GM12878 (cell line): ENCODE measurements around the gene LSM5. TPM values are rescaled to one million over a fixed set of nuclear protein-coding genes. Genes with fewer than 3 reads are reported as not detected.

Experiments
- ATAC-seq: fragments of 200-7000 bp; cut with Tn5 transposase; 3 replicates; pipeline ENCODE4 v1.9.1; 2020; ENCODE audit warnings: mild to moderate bottlenecking, moderate library complexity
- Bru-seq: library from RNA; stranded (reverse); fragments of 400-500 nt; gene quantifications from one replicate; lab custom pipeline; 2021; lab: Mats Ljungman, UMichigan
- BruChase-seq, 2 experiments: library from RNA; stranded (reverse); fragments of 400-500 nt; gene quantifications; one replicate each; lab custom pipeline; 2021; lab: Mats Ljungman, UMichigan
- BruUV-seq: library from RNA; stranded (reverse); fragments of 400-500 nt; replicated peaks from 2 replicates; lab custom pipeline; 2021; lab: Mats Ljungman, UMichigan
- CTCF ChIA-PET: fragments of 300-600 bp; sonication (Branson Sonifier 250); formaldehyde crosslinking; extraction: SDS; loops from one replicate; lab custom pipeline; 2021; ENCODE audit warnings: inconsistent platforms; lab: Yijun Ruan, JAX
- POLR2A ChIA-PET: fragments of 350-600 bp; formaldehyde crosslinking; extraction: SDS; loops from one replicate; lab custom pipeline; 2021; ENCODE audit warnings: inconsistent platforms; lab: Charles Lee
- RAD21 ChIA-PET: fragments of 300-600 bp; sonication (Branson Sonifier 250); formaldehyde crosslinking; loops from one replicate; lab custom pipeline; 2023; ENCODE audit warnings: antibody characterized with exemption; ENCODE audit not compliant: unreplicated experiment; lab: Charles Lee
- SMC1A ChIA-PET: fragments of 300-600 bp; sonication (Branson Sonifier 250); formaldehyde crosslinking; loops from one replicate; lab custom pipeline; 2023; ENCODE audit not compliant: unreplicated experiment, uncharacterized antibody; lab: Charles Lee
- DNase-seq: peaks from one replicate; pipeline ENCODE4 v3.0.0-alpha.2; 2011; ENCODE audit warnings: low read depth, low spot score
- FAIRE-seq: peaks from 3 replicates; lab custom pipeline; 2011; peaks lifted over from hg19 to GRCh38; lab: Jason Lieb, UNC
- H2AFZ ChIP-seq: 2 replicates; pipeline ENCODE4 v1.6.0; 2011; ENCODE audit warnings: low read depth, low read length, control low read depth; ENCODE audit not compliant: control insufficient read depth
- H3K27ac ChIP-seq: 2 replicates; pipeline ENCODE4 v1.5.1; 2011; ENCODE audit warnings: control low read depth; ENCODE audit not compliant: control insufficient read depth, insufficient read depth
- H3K27me3 ChIP-seq, 2 experiments: replicated peaks in 1 of 2; 2 replicates each; pipeline versions ENCODE4 v1.6.0 to v1.6.1; 2011; ENCODE audit warnings: low read length in 1 of 2; ENCODE audit not compliant: control insufficient read depth in 2 of 2, insufficient read depth in 2 of 2
- H3K36me3 ChIP-seq, 2 experiments: 2 replicates each; pipeline ENCODE4 v1.5.1; 2011; ENCODE audit warnings: low read length in 1 of 2; ENCODE audit not compliant: control insufficient read depth in 2 of 2, insufficient read depth in 2 of 2
- H3K4me1 ChIP-seq: 2 replicates; pipeline ENCODE4 v1.6.1; 2011; ENCODE audit warnings: mild to moderate bottlenecking, low read length, moderate library complexity, mixed read lengths; ENCODE audit not compliant: control insufficient read depth, insufficient read depth
- H3K4me2 ChIP-seq: 2 replicates; pipeline ENCODE4 v1.6.0; 2011; ENCODE audit warnings: control low read depth; ENCODE audit not compliant: control insufficient read depth, insufficient read depth
- H3K4me3 ChIP-seq: fragments of 200-600 bp; sonication (generic); 2 replicates; pipeline ENCODE4 v1.5.1; 2016
- H3K79me2 ChIP-seq: 2 replicates; pipeline ENCODE4 v1.6.0; 2011; ENCODE audit warnings: low read length; ENCODE audit not compliant: control insufficient read depth, insufficient read depth
- H3K9ac ChIP-seq: 2 replicates; pipeline ENCODE4 v1.8.0; 2011; ENCODE audit warnings: low read length, control low read depth, mixed read lengths; ENCODE audit not compliant: control insufficient read depth, insufficient read depth
- H3K9me3 ChIP-seq: replicated peaks from 3 replicates; pipeline ENCODE4 v1.5.1; 2011; ENCODE audit warnings: mild to moderate bottlenecking, low read length; ENCODE audit not compliant: control insufficient read depth, insufficient read depth
- H4K20me1 ChIP-seq: 2 replicates; pipeline ENCODE4 v1.6.0; 2011; ENCODE audit not compliant: control insufficient read depth, insufficient read depth
- BMI1 ChIP-seq: fragments of 450-650 bp; IDR thresholded peaks from 2 replicates; pipeline ENCODE4 v1.6.1; 2016; ENCODE audit warnings: mild to moderate bottlenecking, moderate library complexity, borderline replicate concordance
- EED ChIP-seq: sonication (generic); IDR thresholded peaks from 2 replicates; pipeline ENCODE4 v1.6.1; 2016; ENCODE audit warnings: antibody characterized with exemption, low read depth
- EZH2 ChIP-seq: IDR thresholded peaks from 2 replicates; pipeline ENCODE4 v1.6.1; 2012; ENCODE audit warnings: low read depth, mild to moderate bottlenecking, control low read depth, inconsistent platforms, low read length, borderline replicate concordance; ENCODE audit not compliant: control insufficient read depth
- HDAC2 ChIP-seq: fragments of 200-600 bp; sonication (generic); IDR thresholded peaks from 2 replicates; pipeline ENCODE4 v1.6.1; 2017
- KDM1A ChIP-seq: fragments of 200-600 bp; sonication (generic); IDR thresholded peaks from 2 replicates; pipeline ENCODE4 v1.6.1; 2016; ENCODE audit warnings: borderline replicate concordance
- MYC ChIP-seq: IDR thresholded peaks from 2 replicates; pipeline ENCODE4 v1.6.1; 2011; ENCODE audit warnings: mild to moderate bottlenecking, low read length, moderate library complexity, inconsistent platforms; ENCODE audit not compliant: insufficient read depth, insufficient replicate concordance, insufficient read length, severe bottlenecking
- NFXL1 ChIP-seq: fragments of 450-650 bp; IDR thresholded peaks from 2 replicates; pipeline ENCODE4 v1.6.1; 2017; ENCODE audit warnings: antibody characterized with exemption, mild to moderate bottlenecking, borderline replicate concordance
- RAD51 ChIP-seq: fragments of 450-650 bp; IDR thresholded peaks from 2 replicates; pipeline ENCODE4 v1.6.1; 2016; ENCODE audit warnings: moderate library complexity, mild to moderate bottlenecking, inconsistent platforms
- ZNF274 ChIP-seq: IDR thresholded peaks from one replicate; pipeline ENCODE4 v1.8.0; 2011; ENCODE audit not compliant: insufficient read length, insufficient read depth
- WGBS: methylation state at CpG from one replicate; pipeline ENCODE4 v1.1.6; 2016; ENCODE audit warnings: low lambda C conversion rate; ENCODE audit not compliant: insufficient replicate concordance, insufficient coverage; ENCODE audit errors: missing lambda C conversion rate; 5-methylcytosine and 5-hydroxymethylcytosine counted together
- in situ Hi-C: fragments of 300-500 bp; cut with MboI; formaldehyde crosslinking; loops from 9 replicates; pipeline ENCODE4 v1.14.3; 2018; ENCODE audit warnings: mixed read lengths
- intact Hi-C: fragments of 100-400 bp; cut with micrococcal nuclease; formaldehyde crosslinking; loops from one replicate; pipeline ENCODE4 v1.14.2; 2022; ENCODE audit not compliant: unreplicated experiment
- long read RNA-seq, 2 experiments: library from polyadenylated mRNA; unstranded; transcript quantifications; one replicate each; pipeline ENCODE4 v2.0.0, GENCODE V29; 2019 to 2020
- polyA minus RNA-seq, 3 experiments: library from RNA; depleted of rRNA, polyadenylated mRNA; stranded (reverse); fragments of >200 nt; gene quantifications; 2 replicates each; pipeline ENCODE4 v1.2.3, GENCODE V29; 2011
- polyA plus RNA-seq, 11 experiments: library from polyadenylated mRNA; depleted of rRNA in 4 of 11; unstranded in 6 of 11; stranded (reverse) in 5 of 11; fragments of >200 nt; fragmentation: Nextera tagmentation in 4 of 11; fragmentation: Illumina TruSeq in 1 of 11; extraction: Ambion mirVana in 4 of 11; extraction: Trizol in 1 of 11; gene quantifications; 1 replicate in 1 of 11; 2 replicates in 10 of 11; pipeline versions ENCODE4 v1.2.1 to v1.2.3, GENCODE V29; 2011 to 2016; ENCODE audit warnings: inconsistent platforms in 2 of 11, missing spikeins in 2 of 11, low read depth in 1 of 11
- total RNA-seq, 4 experiments: library from RNA; depleted of rRNA in 3 of 4; stranded (reverse); fragments of >200 nt in 3 of 4; fragmentation: Illumina TruSeq in 1 of 4; extraction: Trizol in 1 of 4; gene quantifications; 2 replicates each; pipeline versions ENCODE4 v1.2.1 to v1.2.3, GENCODE V29; 2013 to 2021
- TF ChIP-seq, protein P1 (sequence below): fragments of 450-650 bp; IDR thresholded peaks from 2 replicates; pipeline ENCODE4 v1.6.1; 2017; ENCODE audit warnings: low read depth, mild to moderate bottlenecking, moderate library complexity
- TF ChIP-seq, protein P2 (sequence below): IDR thresholded peaks from 2 replicates; pipeline ENCODE4 v1.6.1; 2012; ENCODE audit warnings: improper control_type of control experiment, low read depth, low read length; ENCODE audit not compliant: insufficient replicate concordance

The LSM5 gene
- 27.2 and 32.2 TPM in 2 replicates for total RNA-seq (2013; cell fraction: nucleolus; rRNA removed)
- total RNA-seq (2014; rRNA removed) (29.4 and 57.3 TPM in 2 replicates), total RNA-seq (2014; rRNA removed; fragmentation: Illumina TruSeq; extraction: Trizol) (75.0 and 76.7 TPM in 2 replicates), total RNA-seq (2021) (88.0 and 91.8 TPM in 2 replicates), polyA plus RNA-seq (2011; rRNA removed) (96.1 and 232 TPM in 2 replicates), polyA plus RNA-seq (2014; fragmentation: Illumina TruSeq; extraction: Trizol) (194 and 262 TPM in 2 replicates), polyA plus RNA-seq (2014; fragmentation: Nextera tagmentation; extraction: Ambion mirVana) (100 to 1,000 TPM; 494 to 538 TPM), polyA plus RNA-seq (2014; rRNA removed) (70.1 and 76.7 TPM in 2 replicates), polyA plus RNA-seq (2016; fragmentation: Nextera tagmentation; extraction: Ambion mirVana) (100 to 1,000 TPM; 435 to 449 TPM), polyA minus RNA-seq (2011; rRNA and poly(A)+ RNA removed) (10.8 and 17.0 TPM in 2 replicates), Bru-seq, nascent RNA (percentile 81 among the genes with signal in this experiment), BruChase-seq, experiment 1, labeled RNA remaining after a 6-hour chase (percentile 84 among the genes with signal in this experiment), BruChase-seq, experiment 2, labeled RNA remaining after a 2-hour chase (percentile 74 among the genes with signal in this experiment)
- polyA plus RNA-seq (2011; ENCODE audit: low read depth), result 325 TPM
- polyA plus RNA-seq (2011; cell fraction: cytosol; rRNA removed), result 12.2 and 21.6 TPM in 2 replicates
- polyA plus RNA-seq (2011; cell fraction: nucleus; rRNA removed), result 14.5 and 21.3 TPM in 2 replicates
- polyA plus RNA-seq (2012), result 73.6 and 109 TPM in 2 replicates
- polyA minus RNA-seq (2011; cell fraction: cytosol; rRNA and poly(A)+ RNA removed), result 5.9 and 9.8 TPM in 2 replicates
- 17.9 and 26.0 TPM in 2 replicates for polyA minus RNA-seq (2011; cell fraction: nucleus; rRNA and poly(A)+ RNA removed)
- long read RNA-seq, experiment 1, transcript LSM5-208 (5 exons, 2,258 nt), result major isoform, 59 of 67 reads
- long read RNA-seq, experiment 1, partial matches to known transcripts, result 1 of 67 reads
- long read RNA-seq, experiment 1, other reads (novel, unspliced or antisense), result 3 of 67 reads
- long read RNA-seq, experiment 2, transcript LSM5-208 (5 exons, 2,258 nt), result major isoform, 268 of 299 reads
- long read RNA-seq, experiment 2, partial matches to known transcripts, result 2 of 299 reads
- long read RNA-seq, experiment 2, other reads (novel, unspliced or antisense), result 21 of 299 reads

DNA sequence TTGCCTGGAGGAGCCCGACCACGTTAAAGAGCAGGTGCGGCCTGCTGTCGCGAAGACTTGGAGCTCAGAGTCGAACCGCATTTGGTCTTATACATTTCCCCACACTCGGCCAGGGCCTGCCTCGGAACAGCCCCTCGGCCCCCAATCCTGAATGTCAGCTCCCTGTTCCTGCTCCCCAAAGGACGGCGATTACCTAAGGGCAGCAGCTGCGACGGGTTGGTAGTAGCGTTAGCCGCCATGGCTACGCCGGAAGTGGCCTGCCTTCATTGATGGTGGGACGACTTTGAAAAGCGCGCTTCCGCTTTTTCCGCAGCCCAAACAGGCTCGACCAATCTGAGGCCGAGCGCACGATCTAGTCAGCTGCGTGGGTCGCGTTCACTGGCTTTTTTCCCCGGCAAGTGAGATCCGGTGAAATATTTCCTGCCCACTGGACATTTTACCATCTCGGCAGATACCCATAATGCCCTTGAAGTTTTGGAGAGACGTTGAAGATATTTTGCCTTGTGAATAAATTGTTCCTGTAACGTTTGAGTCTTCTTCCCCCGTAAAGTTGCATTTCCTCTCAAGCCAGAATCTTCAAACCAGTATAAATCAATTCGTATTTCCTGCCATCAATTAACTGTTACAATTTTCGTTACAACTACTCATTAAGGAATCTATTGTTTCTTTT is at the start of gene LSM5:
LSM5 (minus strand) TSS at position 254 of the 670 bp plus-strand sequence; CDS start at position 239, 15 bp downstream.
- FAIRE-seq (peak; percentile 76), DNase-seq (peak; percentile 80), ATAC-seq (peak; percentile 85)
- peaks cover 15% of the 10 kb centered on the region for H3K79me2 ChIP-seq
- H3K4me3 ChIP-seq, result peak within 1 kb of the TSS; percentile 84
- peak within 1 kb of the TSS; percentile 72 for H3K4me2 ChIP-seq
- ChIA-PET RAD21 (interaction anchor here (1.4 kb wide), 1 partner anchor 356 kb away, joined by 5 read pairs; no protein-coding TSS in a partner anchor), CTCF (interaction anchor here (0.7 to 2.1 kb wide), 6 partner anchors 10 to 587 kb away, joined by 3 to 6 read pairs (median 4); no protein-coding TSS in a partner anchor), SMC1A (interaction anchor here (0.9 to 1.8 kb wide), 3 partner anchors 7 to 25 kb away, joined by 3 to 5 read pairs (median 3); no protein-coding TSS in a partner anchor), POLR2A (interaction anchor here (0.9 kb wide), 1 partner anchor 10 kb away, joined by 3 read pairs; no protein-coding TSS in a partner anchor)
- 3% methylated on average over 38 of the region's 38 CpGs for WGBS
- intact Hi-C loops, result loop anchor here (5.0 to 10.0 kb wide), 4 partner anchors 87 to 572 kb away; partner anchors contain the start of genes KBTBD2 and NT5C3A
- no TSS peak for BruUV-seq
- H2AFZ ChIP-seq, result peak within 1 kb of the TSS; percentile 92
- no peaks in the 10 kb centered on the region for H4K20me1 ChIP-seq
- peaks cover 0 to 5% of the 10 kb centered on the region in 2 experiments; a peak in 1 of 4 replicates for H3K36me3 ChIP-seq
- peak within 1 kb of the TSS; percentile 73 for H3K9ac ChIP-seq
- in situ Hi-C loops, result no loop called here
- H3K27ac ChIP-seq, result peak within 1 kb of the TSS; percentile 85
- no peaks in the 10 kb centered on the region for H3K4me1 ChIP-seq
- H3K9me3 ChIP-seq, result no peaks in the 10 kb centered on the region
- H3K27me3 ChIP-seq, result no peaks in the 10 kb centered on the region
- TF ChIP-seq MYC (peak; percentile 63), NFXL1 (no peak), BMI1 (no peak), ZNF274 (no peak), EED (peak; percentile 37), HDAC2 (no peak), EZH2 (no peak), KDM1A (no peak), RAD51 (peak; percentile 62)
- TF ChIP-seq, protein P1, sequence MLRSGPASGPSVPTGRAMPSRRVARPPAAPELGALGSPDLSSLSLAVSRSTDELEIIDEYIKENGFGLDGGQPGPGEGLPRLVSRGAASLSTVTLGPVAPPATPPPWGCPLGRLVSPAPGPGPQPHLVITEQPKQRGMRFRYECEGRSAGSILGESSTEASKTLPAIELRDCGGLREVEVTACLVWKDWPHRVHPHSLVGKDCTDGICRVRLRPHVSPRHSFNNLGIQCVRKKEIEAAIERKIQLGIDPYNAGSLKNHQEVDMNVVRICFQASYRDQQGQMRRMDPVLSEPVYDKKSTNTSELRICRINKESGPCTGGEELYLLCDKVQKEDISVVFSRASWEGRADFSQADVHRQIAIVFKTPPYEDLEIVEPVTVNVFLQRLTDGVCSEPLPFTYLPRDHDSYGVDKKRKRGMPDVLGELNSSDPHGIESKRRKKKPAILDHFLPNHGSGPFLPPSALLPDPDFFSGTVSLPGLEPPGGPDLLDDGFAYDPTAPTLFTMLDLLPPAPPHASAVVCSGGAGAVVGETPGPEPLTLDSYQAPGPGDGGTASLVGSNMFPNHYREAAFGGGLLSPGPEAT, result peak; percentile 99
- TF ChIP-seq, protein P2, sequence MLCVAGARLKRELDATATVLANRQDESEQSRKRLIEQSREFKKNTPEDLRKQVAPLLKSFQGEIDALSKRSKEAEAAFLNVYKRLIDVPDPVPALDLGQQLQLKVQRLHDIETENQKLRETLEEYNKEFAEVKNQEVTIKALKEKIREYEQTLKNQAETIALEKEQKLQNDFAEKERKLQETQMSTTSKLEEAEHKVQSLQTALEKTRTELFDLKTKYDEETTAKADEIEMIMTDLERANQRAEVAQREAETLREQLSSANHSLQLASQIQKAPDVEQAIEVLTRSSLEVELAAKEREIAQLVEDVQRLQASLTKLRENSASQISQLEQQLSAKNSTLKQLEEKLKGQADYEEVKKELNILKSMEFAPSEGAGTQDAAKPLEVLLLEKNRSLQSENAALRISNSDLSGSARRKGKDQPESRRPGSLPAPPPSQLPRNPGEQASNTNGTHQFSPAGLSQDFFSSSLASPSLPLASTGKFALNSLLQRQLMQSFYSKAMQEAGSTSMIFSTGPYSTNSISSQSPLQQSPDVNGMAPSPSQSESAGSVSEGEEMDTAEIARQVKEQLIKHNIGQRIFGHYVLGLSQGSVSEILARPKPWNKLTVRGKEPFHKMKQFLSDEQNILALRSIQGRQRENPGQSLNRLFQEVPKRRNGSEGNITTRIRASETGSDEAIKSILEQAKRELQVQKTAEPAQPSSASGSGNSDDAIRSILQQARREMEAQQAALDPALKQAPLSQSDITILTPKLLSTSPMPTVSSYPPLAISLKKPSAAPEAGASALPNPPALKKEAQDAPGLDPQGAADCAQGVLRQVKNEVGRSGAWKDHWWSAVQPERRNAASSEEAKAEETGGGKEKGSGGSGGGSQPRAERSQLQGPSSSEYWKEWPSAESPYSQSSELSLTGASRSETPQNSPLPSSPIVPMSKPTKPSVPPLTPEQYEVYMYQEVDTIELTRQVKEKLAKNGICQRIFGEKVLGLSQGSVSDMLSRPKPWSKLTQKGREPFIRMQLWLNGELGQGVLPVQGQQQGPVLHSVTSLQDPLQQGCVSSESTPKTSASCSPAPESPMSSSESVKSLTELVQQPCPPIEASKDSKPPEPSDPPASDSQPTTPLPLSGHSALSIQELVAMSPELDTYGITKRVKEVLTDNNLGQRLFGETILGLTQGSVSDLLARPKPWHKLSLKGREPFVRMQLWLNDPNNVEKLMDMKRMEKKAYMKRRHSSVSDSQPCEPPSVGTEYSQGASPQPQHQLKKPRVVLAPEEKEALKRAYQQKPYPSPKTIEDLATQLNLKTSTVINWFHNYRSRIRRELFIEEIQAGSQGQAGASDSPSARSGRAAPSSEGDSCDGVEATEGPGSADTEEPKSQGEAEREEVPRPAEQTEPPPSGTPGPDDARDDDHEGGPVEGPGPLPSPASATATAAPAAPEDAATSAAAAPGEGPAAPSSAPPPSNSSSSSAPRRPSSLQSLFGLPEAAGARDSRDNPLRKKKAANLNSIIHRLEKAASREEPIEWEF, result peak; percentile 58
